GM12878 (cell line): ENCODE measurements around the gene NR1D2.
"Not testable (repeated sequence)": the region's sequence is repeated elsewhere in the genome, so short reads cannot be mapped to it uniquely, and the experiment has no call there.

Experiments
- POLR2A ChIP-seq: IDR thresholded peaks from 2 replicates; pipeline ENCODE4 v1.6.1; 2011; ENCODE audit warnings: low read depth, mild to moderate bottlenecking, low read length
- TAF1 ChIP-seq: IDR thresholded peaks from 2 replicates; pipeline ENCODE4 v1.6.1; 2011; ENCODE audit warnings: mild to moderate bottlenecking, low read depth, low read length, borderline replicate concordance
- TF ChIP-seq, protein P1 (sequence below), 3 experiments: IDR thresholded peaks in 2 of 3; conservative IDR thresholded peaks in 1 of 3; 2 replicates each; pipeline ENCODE4 v1.5.1; 2011; ENCODE audit warnings: low read depth in 3 of 3, low read length in 3 of 3, mild to moderate bottlenecking in 3 of 3, control low read depth in 2 of 3, moderate library complexity in 2 of 3, inconsistent platforms in 1 of 3, mixed read lengths in 1 of 3; ENCODE audit not compliant: control insufficient read depth in 2 of 3, insufficient read depth in 1 of 3; ENCODE audit errors: extremely low read depth in 1 of 3

DNA sequence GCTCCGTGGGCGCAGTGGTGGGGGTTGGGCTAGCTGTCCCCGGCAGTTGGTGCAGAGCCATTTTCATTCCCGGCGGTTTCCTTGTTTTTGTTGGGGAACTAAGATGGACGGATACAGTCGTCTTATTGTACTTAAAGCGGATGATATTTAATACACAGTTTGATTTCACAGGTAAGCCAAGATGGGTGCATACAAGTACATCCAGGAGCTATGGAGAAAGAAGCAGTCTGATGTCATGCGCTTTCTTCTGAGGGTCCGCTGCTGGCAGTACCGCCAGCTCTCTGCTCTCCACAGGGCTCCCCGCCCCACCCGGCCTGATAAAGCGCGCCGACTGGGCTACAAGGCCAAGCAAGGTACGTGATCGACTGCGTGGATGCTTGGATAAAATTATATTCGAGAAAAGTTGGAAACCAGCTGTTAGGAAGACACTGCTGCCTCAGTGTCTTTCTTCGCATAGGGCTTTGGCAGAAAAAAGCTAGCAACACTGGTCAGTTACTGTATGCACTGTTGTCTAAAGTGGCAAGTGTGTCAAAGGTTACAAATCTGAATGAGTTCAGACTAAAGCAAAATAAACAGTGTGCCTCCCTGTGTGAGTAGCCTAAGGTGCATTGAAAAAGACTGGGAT lies 27.3 kb upstream of the NR1D2 start:
- not testable (repeated sequence) for TF ChIP-seq TAF1, POLR2A
- TF ChIP-seq, protein P1, sequence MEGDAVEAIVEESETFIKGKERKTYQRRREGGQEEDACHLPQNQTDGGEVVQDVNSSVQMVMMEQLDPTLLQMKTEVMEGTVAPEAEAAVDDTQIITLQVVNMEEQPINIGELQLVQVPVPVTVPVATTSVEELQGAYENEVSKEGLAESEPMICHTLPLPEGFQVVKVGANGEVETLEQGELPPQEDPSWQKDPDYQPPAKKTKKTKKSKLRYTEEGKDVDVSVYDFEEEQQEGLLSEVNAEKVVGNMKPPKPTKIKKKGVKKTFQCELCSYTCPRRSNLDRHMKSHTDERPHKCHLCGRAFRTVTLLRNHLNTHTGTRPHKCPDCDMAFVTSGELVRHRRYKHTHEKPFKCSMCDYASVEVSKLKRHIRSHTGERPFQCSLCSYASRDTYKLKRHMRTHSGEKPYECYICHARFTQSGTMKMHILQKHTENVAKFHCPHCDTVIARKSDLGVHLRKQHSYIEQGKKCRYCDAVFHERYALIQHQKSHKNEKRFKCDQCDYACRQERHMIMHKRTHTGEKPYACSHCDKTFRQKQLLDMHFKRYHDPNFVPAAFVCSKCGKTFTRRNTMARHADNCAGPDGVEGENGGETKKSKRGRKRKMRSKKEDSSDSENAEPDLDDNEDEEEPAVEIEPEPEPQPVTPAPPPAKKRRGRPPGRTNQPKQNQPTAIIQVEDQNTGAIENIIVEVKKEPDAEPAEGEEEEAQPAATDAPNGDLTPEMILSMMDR (IDR thresholded peaks at IDR 0.05 in 2 of 3, conservative IDR thresholded peaks at IDR 0.05 in 1 of 3; ENCODE audit: control insufficient read depth in 2 of 3, extremely low read depth in 1 of 3, insufficient read depth in 1 of 3, low read depth in 3 of 3, low read length in 3 of 3) = not testable (repeated sequence)
